Measurements from ENCODE around the gene DCAF10.

DNA sequence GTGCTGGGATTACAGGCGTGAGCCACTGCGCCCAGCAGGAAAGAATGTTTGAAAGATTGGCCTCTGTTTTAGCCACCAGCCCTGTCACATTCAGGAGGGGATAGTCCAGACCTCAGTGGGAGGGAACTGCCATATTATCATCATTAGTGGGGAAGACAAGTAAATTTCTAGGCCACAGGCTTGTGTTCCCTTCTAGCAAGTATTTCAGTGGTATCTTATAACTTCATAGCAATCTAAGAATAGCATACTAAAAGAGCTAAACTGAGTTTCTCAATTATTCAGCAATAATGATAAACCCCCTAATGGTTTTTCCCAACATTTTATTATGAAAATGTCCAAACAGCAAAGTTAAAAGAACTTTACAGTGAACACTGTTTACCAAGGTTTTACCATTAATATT, 73.4 kb downstream of the DCAF10 start:
- TF ChIP-seq EZH2 (IDR thresholded peaks at IDR 0.05) (no peak), POLR2AphosphoS5 (IDR thresholded peaks at IDR 0.05; ENCODE audit: borderline replicate concordance, low read depth, low read length) (no peak), FOXP2 (optimal IDR thresholded peaks at IDR 0.05; ENCODE audit: control extremely low read depth, extremely low read length, insufficient read depth) (no peak)

Measured in SK-N-MC (cell line).